HG02973 (cell line): ENCODE measurements around the gene NEUROD4.

ENCODE experiments used
- ATAC-seq: cut with Tn5 transposase; IDR thresholded peaks from one replicate; pipeline ENCODE4 v1.9.1; 2021; ENCODE audit warnings: moderate library complexity; ENCODE audit not compliant: unreplicated experiment

The NEUROD4 gene

DNA sequence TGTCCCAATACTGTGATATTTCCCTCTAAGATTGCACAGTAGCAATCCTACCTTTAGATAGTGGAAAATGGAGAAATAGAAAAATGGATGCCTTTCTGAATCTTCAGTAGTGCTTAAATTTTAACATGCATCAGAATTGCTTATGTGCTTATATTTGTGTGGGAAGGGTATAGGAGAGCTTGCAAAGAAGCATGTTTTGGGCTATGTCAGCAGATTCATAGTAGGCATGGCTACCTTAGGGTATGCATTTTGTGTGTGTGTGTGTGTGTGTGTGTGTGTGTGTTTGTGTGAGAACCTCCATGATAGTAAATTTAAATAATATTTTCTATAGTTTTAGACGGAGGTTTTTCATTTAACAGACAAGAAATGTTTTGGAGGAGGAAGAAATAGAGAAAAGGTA lies 38.3 kb downstream of the NEUROD4 start:
- ATAC-seq, result no peak

DNA sequence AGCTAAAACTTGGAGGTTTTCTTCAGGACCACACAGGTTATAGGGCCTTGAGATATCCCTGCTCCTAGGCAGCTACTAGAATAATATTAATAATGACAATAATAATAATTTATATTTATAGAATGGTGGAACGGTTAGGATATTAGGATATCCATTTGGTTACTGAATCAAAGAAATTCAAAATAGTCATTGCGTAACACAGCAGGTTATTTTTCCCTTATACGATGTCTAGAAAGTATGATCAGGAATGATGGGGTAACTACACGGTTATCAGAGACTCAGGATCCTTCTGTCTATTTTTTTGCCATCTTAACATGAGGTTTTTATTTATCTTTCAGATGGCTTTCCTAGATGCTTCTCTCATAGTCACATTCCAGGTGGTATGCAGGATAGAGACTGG lies 39.0 kb downstream of the NEUROD4 start:
- no peak for ATAC-seq

GRCh38 chr12:55060470-55060869 lies 40.7 kb downstream of the NEUROD4 start:
- peak; percentile 98 for ATAC-seq

DNA sequence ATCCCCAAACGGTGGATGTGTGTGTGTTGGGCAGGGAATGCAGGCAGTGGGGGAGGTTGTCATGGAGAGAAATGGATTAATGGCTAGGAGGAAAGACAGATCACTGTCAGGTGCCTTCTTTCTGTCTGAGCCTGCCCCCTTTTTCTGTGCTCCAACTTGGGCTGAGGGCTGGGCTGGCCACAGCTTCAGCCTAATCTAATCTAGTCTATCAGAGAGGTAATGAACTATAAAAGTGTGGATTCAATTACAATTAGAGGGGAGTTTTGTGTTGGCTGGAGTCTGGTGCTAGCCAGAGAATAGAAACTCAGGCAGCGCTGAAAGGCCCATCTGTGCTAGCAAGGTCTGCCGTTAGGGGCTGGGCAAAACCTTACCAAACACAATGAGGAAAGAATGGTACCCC lies 41.2 kb downstream of the NEUROD4 start:
- no peak for ATAC-seq

DNA sequence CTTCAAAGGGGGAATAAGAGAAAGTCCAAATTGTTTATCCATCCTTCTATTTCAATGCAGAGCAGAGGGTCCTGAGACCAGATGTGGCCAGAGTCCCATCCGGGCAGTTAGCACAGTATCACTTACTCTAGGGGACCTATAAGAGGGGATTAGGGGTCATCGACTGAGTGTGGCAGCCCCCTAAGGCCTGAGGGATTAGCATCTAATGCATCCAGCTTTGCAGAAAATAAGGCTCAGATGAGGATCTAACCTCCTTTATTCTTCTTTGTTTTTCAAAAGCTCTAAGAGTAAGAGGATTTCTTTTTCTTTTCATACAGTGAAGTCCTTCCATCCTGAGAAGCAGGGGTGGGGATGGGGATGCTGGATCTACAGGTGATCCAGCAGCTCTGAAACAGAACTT lies 43.5 kb downstream of the NEUROD4 start:
- no peak for ATAC-seq

GRCh38 chr12:55065535-55065934 lies 45.8 kb downstream of the NEUROD4 start:
- ATAC-seq, result no peak

GRCh38 chr12:55067701-55068100 lies 47.9 kb downstream of the NEUROD4 start:
- no peak for ATAC-seq

GRCh38 chr12:55068416-55069010 lies 48.7 kb downstream of the NEUROD4 start:
- peak; percentile 70 for ATAC-seq

DNA sequence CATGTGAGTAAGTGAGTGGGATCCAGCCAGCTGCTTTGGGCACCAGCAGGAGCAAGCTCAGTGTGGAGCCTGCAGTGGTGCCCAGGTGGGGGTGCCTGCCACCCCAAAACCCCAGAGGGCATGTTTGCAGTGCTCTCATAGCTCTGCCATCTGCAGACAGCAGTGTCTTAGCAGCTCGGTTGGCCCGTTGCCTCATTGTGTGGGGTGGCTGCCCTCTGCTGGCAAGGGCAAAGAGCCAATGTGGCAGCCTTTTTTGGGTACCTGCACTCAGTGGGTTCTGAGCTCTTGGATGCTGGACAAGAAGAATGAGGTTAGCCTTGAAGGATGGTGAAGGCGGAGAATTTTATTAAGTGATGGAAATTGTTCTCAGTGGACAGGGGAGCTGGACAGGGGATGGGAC lies 52.3 kb downstream of the NEUROD4 start:
- no peak for ATAC-seq

DNA sequence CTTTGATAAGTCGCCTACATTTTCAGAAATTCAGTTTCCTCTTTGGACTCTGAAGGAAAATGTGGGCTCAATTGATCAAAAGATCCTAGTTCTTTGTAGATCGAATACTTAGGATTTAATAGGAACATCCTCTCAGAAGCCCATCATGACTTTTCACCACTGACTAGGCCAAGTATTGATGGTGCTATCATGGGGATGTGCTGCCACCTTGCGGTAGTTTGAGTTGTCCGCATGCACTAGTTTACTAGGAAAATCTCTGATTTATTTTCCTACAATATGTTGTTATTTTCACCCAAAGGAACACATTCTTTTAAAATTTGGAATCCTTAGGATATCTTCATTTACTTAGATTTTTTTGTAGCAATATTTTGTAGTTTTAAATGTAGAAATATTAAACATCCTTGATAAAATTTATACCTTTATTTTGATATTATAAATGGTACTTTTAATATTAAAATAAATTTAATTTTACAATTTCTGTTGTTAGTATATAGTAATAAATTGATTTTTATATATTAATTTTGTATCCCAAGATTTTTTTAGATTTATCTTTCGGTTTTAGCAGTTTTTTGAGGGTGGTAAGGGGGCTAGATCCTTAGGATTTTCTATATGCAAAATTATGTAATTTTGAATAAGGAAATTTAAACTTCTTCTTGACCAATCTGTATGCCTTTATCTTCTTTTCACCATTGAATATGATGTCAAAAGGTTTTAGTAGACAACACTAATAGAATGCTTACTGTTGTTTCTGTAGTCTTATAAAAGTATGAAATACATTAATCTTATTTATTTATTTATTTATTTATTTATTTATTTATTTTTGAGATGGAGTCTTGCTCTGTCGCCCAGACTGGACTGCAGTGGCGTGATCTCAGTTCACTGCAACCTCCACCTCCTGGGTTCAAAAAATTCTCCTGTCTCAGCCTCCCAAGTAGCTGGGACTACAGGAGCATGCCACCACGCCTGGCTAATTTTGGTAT lies 53.6 kb downstream of the NEUROD4 start:
- ATAC-seq, result no peak

- no peak for ATAC-seq
Measured at GRCh38 chr12:55074806-55075205, 55.0 kb downstream of the NEUROD4 start.
